Left lung (tissue), 10 donors: ENCODE measurements around the gene SEC24A. TPM values are rescaled to one million over a fixed set of nuclear protein-coding genes. Genes with fewer than 3 reads are reported as not detected.
"Not testable (repeated sequence)": the region's sequence is repeated elsewhere in the genome, so short reads cannot be mapped to it uniquely, and the experiment has no call there.

Experiments
- ATAC-seq: fragments of 200-7000 bp; cut with Tn5 transposase; one replicate; pipeline ENCODE4 v1.9.1; 2020; ENCODE audit warnings: moderate library complexity
- DNase-seq, 4 donors: peaks; one replicate each; pipeline ENCODE4 v3.0.0-alpha.2; 2013 to 2020
- H3K27ac ChIP-seq, 2 donors: fragments of 200-600 bp; sonication (generic) in 1 of 2; one replicate each; pipeline versions ENCODE4 v1.5.0 to v1.8.0; 2020 to 2021
- H3K27me3 ChIP-seq, 2 donors: fragments of 200-600 bp; sonication (generic) in 1 of 2; one replicate each; pipeline versions ENCODE4 v1.5.0 to v1.8.0; 2020 to 2021
- H3K36me3 ChIP-seq, 2 donors: fragments of 200-600 bp; sonication (generic) in 1 of 2; one replicate each; pipeline versions ENCODE4 v1.5.0 to v1.8.0; 2020 to 2021
- H3K4me1 ChIP-seq, 2 donors: fragments of 200-600 bp; one replicate each; pipeline ENCODE4 v1.8.0; 2021
- H3K4me3 ChIP-seq, 2 donors: fragments of 200-600 bp; sonication (generic) in 1 of 2; one replicate each; pipeline versions ENCODE4 v1.5.0 to v1.8.0; 2020 to 2021; ENCODE audit warnings: mild to moderate bottlenecking in 1 of 2
- H3K9me3 ChIP-seq, 2 donors: fragments of 200-600 bp; sonication (generic) in 1 of 2; one replicate each; pipeline versions ENCODE4 v1.5.0 to v1.8.0; 2020 to 2021
- CTCF ChIP-seq, 2 donors: fragments of 200-600 bp; sonication (generic) in 1 of 2; IDR thresholded peaks; one replicate each; pipeline versions ENCODE4 v1.5.0 to v1.8.0; 2021; ENCODE audit warnings: antibody characterized with exemption in 2 of 2
- intact Hi-C, 2 donors: fragments of 100-400 bp; cut with DNase I; formaldehyde crosslinking; loops; one replicate each; pipeline versions ENCODE4 v1.11.2 to v1.14.2; 2022
- polyA plus RNA-seq, 6 donors: library from polyadenylated mRNA; unstranded; fragments of 120-200 nt; gene quantifications; one replicate each; pipeline ENCODE4 v1.2.1, GENCODE V29; 2013; ENCODE audit not compliant: insufficient read length in 6 of 6
- total RNA-seq, 2 donors: library from RNA; stranded (reverse); fragmentation: NEBNext Ultra II Directional; extraction: Animal tissue kit (Norgen Biotek cat#: 25700); gene quantifications; one replicate each; pipeline ENCODE4 v1.2.1, GENCODE V29; 2021
- donor health status: DM: no; HTN: yes; CAD: no.
- donor health status: DM: no; HTN: no; CAD: no.

SEC24A gene
- total and polyA plus RNA-seq, 8 donors, result 17.5 to 26.9 (median 22.2) TPM

GRCh38 chr5:134758176-134758503, 109.6 kb downstream of the SEC24A start:
- ATAC-seq (peak; percentile 34), DNase-seq (no peak)
- peak overlapping the region; percentile 34 to 82 for H3K27ac ChIP-seq
- intact Hi-C loops, result no loop called here
- no peaks in the 10 kb centered on the region for H3K27me3 ChIP-seq
- peak overlapping the region; percentile 79 to 94 for H3K4me3 ChIP-seq
- TF ChIP-seq CTCF (IDR thresholded peaks at IDR 0.05), result no peak
- H3K36me3 ChIP-seq, result no peaks in the 10 kb centered on the region
- peaks cover 11 to 39% of the 10 kb centered on the region in 2 donors for H3K4me1 ChIP-seq
- no peaks in the 10 kb centered on the region for H3K9me3 ChIP-seq

GRCh38 chr5:134758504-134759341, 110.1 kb downstream of the SEC24A start, which contains the start of gene DDX46:
TSS of gene DDX46 (plus strand) at chr5:134758779. CDS start at chr5:134758939, 160 bp downstream.
- intact Hi-C loops, result no loop called here
- peak; percentile 85 to 99 (median 94) for DNase-seq
- Histone ChIP-seq H3K9me3 (no peaks in the 10 kb centered on the region), H3K27ac (peak within 1 kb of the TSS; percentile 34 to 82), H3K27me3 (no peaks in the 10 kb centered on the region), H3K36me3 (peaks cover 0 to 4% of the 10 kb centered on the region in 2 donors), H3K4me1 (peaks cover 11 to 43% of the 10 kb centered on the region in 2 donors), H3K4me3 (peak within 1 kb of the TSS; percentile 79 to 94)
- TF ChIP-seq CTCF (IDR thresholded peaks at IDR 0.05), result peak; percentile 78 to 81
- ATAC-seq, result peak; percentile 100

GRCh38 chr5:134767528-134768291, 119.1 kb downstream of the SEC24A start:
- intact Hi-C loops, DNase-seq, H3K27me3 ChIP-seq, H3K4me1 ChIP-seq, ATAC-seq, H3K27ac ChIP-seq, H3K4me3 ChIP-seq, H3K9me3 ChIP-seq: not testable (repeated sequence)
- H3K36me3 ChIP-seq, result peaks cover 0 to 94% of the 10 kb centered on the region in 2 donors

- Histone ChIP-seq H3K9me3 (no peaks in the 10 kb centered on the region), H3K4me3 (no peak overlapping the region), H3K27me3 (no peaks in the 10 kb centered on the region), H3K27ac (no peak overlapping the region), H3K36me3 (peaks cover 0 to 100% of the 10 kb centered on the region in 2 donors), H3K4me1 (no peaks in the 10 kb centered on the region)
- intact Hi-C loops, result no loop called here
- ATAC-seq (no peak), DNase-seq (no peak)
- no peak for TF ChIP-seq CTCF (IDR thresholded peaks at IDR 0.05)
These were observed 120.6 kb downstream of the SEC24A start for GRCh38 chr5:134769206-134769605.

- Histone ChIP-seq H3K27ac (peak overlapping the region in 1 of 2 donors; percentile 13), H3K4me1 (no peaks in the 10 kb centered on the region), H3K9me3 (no peaks in the 10 kb centered on the region), H3K4me3 (no peak overlapping the region), H3K27me3 (no peaks in the 10 kb centered on the region), H3K36me3 (peaks cover 0 to 100% of the 10 kb centered on the region in 2 donors)
- ATAC-seq, result no peak
- DNase-seq, result no peak
- intact Hi-C loops, result no loop called here
- no peak for TF ChIP-seq CTCF (IDR thresholded peaks at IDR 0.05)
These were observed 124.0 kb downstream of the SEC24A start for GRCh38 chr5:134772461-134773125.
